Nephron progenitor cell (in vitro differentiated cells): ENCODE results near the gene KATNB1.

Source experiments
- DNase-seq: peaks from one replicate; pipeline ENCODE4 v3.0.0; 2021
- H3K27ac Mint-ChIP-seq: 2 replicates; pipeline ENCODE4 v1.8.0; 2021; ENCODE audit warnings: mild to moderate bottlenecking, moderate library complexity, mixed read lengths
- H3K27me3 Mint-ChIP-seq: 2 replicates; pipeline ENCODE4 v1.8.0; 2021; ENCODE audit warnings: mild to moderate bottlenecking, low read depth, mixed read lengths; ENCODE audit not compliant: poor library complexity
- H3K36me3 Mint-ChIP-seq: 2 replicates; pipeline ENCODE4 v1.8.0; 2021; ENCODE audit warnings: low read depth, mixed read lengths
- H3K4me1 Mint-ChIP-seq: 2 replicates; pipeline ENCODE4 v1.8.0; 2021; ENCODE audit warnings: mixed read lengths
- H3K4me3 Mint-ChIP-seq: 2 replicates; pipeline ENCODE4 v1.8.0; 2021; ENCODE audit warnings: mild to moderate bottlenecking, moderate library complexity, mixed read lengths
- H3K9me3 Mint-ChIP-seq: 2 replicates; pipeline ENCODE4 v1.8.0; 2021; ENCODE audit warnings: mild to moderate bottlenecking, moderate library complexity, mixed read lengths
- CTCF ChIP-seq: fragments of 200-600 bp; sonication (generic); IDR thresholded peaks from 2 replicates; pipeline ENCODE4 v1.5.0; 2021; ENCODE audit warnings: antibody characterized with exemption

KATNB1 gene

GRCh38 chr16:57801098-57801808 is 65.7 kb downstream of the KATNB1 start:
- H3K36me3 Mint-ChIP-seq, result no peaks in the 10 kb centered on the region
- TF ChIP-seq CTCF, result no peak
- H3K4me1 Mint-ChIP-seq, result peaks cover 68% of the 10 kb centered on the region
- H3K9me3 Mint-ChIP-seq, result no peaks in the 10 kb centered on the region
- H3K27me3 Mint-ChIP-seq, result peaks cover 42% of the 10 kb centered on the region
- H3K4me3 Mint-ChIP-seq, result peak overlapping the region; percentile 78
- DNase-seq, result no peak
- H3K27ac Mint-ChIP-seq, result no peak overlapping the region

- Mint-ChIP-seq H3K4me1 (peaks cover 65% of the 10 kb centered on the region), H3K4me3 (peak overlapping the region; percentile 78), H3K27me3 (peaks cover 41% of the 10 kb centered on the region), H3K27ac (no peak overlapping the region), H3K9me3 (no peaks in the 10 kb centered on the region), H3K36me3 (no peaks in the 10 kb centered on the region)
- peak; percentile 46 for DNase-seq
- TF ChIP-seq CTCF, result no peak
These were observed 66.3 kb downstream of the KATNB1 start for GRCh38 chr16:57801809-57802340.

GRCh38 chr16:57802341-57803133 is 67.0 kb downstream of the KATNB1 start, which contains the start of gene KIFC3:
Gene KIFC3 (minus strand): TSS chr16:57802491. CDS start chr16:57798243, 4,248 bp downstream.
- TF ChIP-seq CTCF, result no peak
- no peaks in the 10 kb centered on the region for H3K9me3 Mint-ChIP-seq
- peaks cover 58% of the 10 kb centered on the region for H3K4me1 Mint-ChIP-seq
- peak within 1 kb of the TSS; percentile 71 for H3K27ac Mint-ChIP-seq
- no peaks in the 10 kb centered on the region for H3K36me3 Mint-ChIP-seq
- H3K27me3 Mint-ChIP-seq, result peaks cover 44% of the 10 kb centered on the region
- H3K4me3 Mint-ChIP-seq, result peak within 1 kb of the TSS; percentile 87
- peak; percentile 90 for DNase-seq

- H3K36me3 Mint-ChIP-seq, result no peaks in the 10 kb centered on the region
- no peaks in the 10 kb centered on the region for H3K9me3 Mint-ChIP-seq
- H3K4me1 Mint-ChIP-seq, result peaks cover 55% of the 10 kb centered on the region
- H3K4me3 Mint-ChIP-seq, result peak overlapping the region; percentile 87
- no peak overlapping the region for H3K27ac Mint-ChIP-seq
- no peak for DNase-seq
- TF ChIP-seq CTCF, result no peak
- peaks cover 36% of the 10 kb centered on the region for H3K27me3 Mint-ChIP-seq
These were observed 67.8 kb downstream of the KATNB1 start for GRCh38 chr16:57803134-57803990.

GRCh38 chr16:57804111-57804837 is 68.7 kb downstream of the KATNB1 start:
- H3K9me3 Mint-ChIP-seq, result no peaks in the 10 kb centered on the region
- no peak for TF ChIP-seq CTCF
- no peak for DNase-seq
- H3K4me1 Mint-ChIP-seq, result peaks cover 51% of the 10 kb centered on the region
- H3K36me3 Mint-ChIP-seq, result no peaks in the 10 kb centered on the region
- H3K4me3 Mint-ChIP-seq, result no peak overlapping the region
- H3K27me3 Mint-ChIP-seq, result peaks cover 27% of the 10 kb centered on the region
- H3K27ac Mint-ChIP-seq, result no peak overlapping the region
